HEK293 (cell line): Measurements from ENCODE around the gene EFNA2.

Source experiments
- GLIS1 ChIP-seq: fragments of 450-650 bp; formaldehyde crosslinking; IDR thresholded peaks from 2 replicates; pipeline ENCODE4 v1.5.1; 2016; ENCODE audit warnings: missing biosample characterization, missing genetic modification characterization
- GLIS2 ChIP-seq: fragments of 450-650 bp; formaldehyde crosslinking; IDR thresholded peaks from 2 replicates; pipeline ENCODE4 v1.5.1; 2016; ENCODE audit warnings: missing biosample characterization, missing genetic modification characterization
- KLF10 ChIP-seq: fragments of 450-650 bp; IDR thresholded peaks from 2 replicates; pipeline ENCODE4 v1.5.1; 2018; ENCODE audit warnings: missing biosample characterization, mild to moderate bottlenecking, missing genetic modification characterization
- KLF16 ChIP-seq: fragments of 450-650 bp; formaldehyde crosslinking; IDR thresholded peaks from 2 replicates; pipeline ENCODE4 v1.5.1; 2017; ENCODE audit warnings: missing biosample characterization, missing genetic modification characterization
- TCF7L2 ChIP-seq: IDR thresholded peaks from 2 replicates; pipeline ENCODE4 v1.6.1; 2011; ENCODE audit warnings: low read depth, mild to moderate bottlenecking, inconsistent platforms, low read length, moderate library complexity, borderline replicate concordance
- ZBTB17 ChIP-seq: fragments of 450-650 bp; formaldehyde crosslinking; IDR thresholded peaks from 2 replicates; pipeline ENCODE4 v1.5.1; 2016; ENCODE audit warnings: missing biosample characterization, missing genetic modification characterization
- ZBTB44 ChIP-seq: fragments of 450-650 bp; IDR thresholded peaks from 2 replicates; pipeline ENCODE4 v1.5.1; 2018; ENCODE audit warnings: missing biosample characterization, mild to moderate bottlenecking, missing genetic modification characterization
- ZNF175 ChIP-seq: fragments of 450-650 bp; formaldehyde crosslinking; IDR thresholded peaks from 2 replicates; pipeline ENCODE4 v1.5.1; 2016; ENCODE audit warnings: missing biosample characterization, missing genetic modification characterization
- ZNF184 ChIP-seq: fragments of 450-650 bp; IDR thresholded peaks from 2 replicates; pipeline ENCODE4 v1.5.1; 2018; ENCODE audit warnings: missing biosample characterization, mild to moderate bottlenecking, missing genetic modification characterization
- ZNF274 ChIP-seq, 2 experiments: fragments of 200-500 bp in 1 of 2; fragments of 450-650 bp in 1 of 2; sonication (Bioruptor generic) in 1 of 2; formaldehyde crosslinking in 1 of 2; IDR thresholded peaks; 2 replicates each; pipeline versions ENCODE4 v1.5.1 to v1.6.1; 2014 to 2016; ENCODE audit warnings: borderline replicate concordance in 1 of 2, inconsistent platforms in 1 of 2, low read length in 1 of 2, missing biosample characterization in 1 of 2, missing genetic modification characterization in 1 of 2
- ZNF449 ChIP-seq: fragments of 450-650 bp; formaldehyde crosslinking; IDR thresholded peaks from 2 replicates; pipeline ENCODE4 v1.5.1; 2017; ENCODE audit warnings: missing biosample characterization, mild to moderate bottlenecking, missing genetic modification characterization, moderate library complexity
- ZNF549 ChIP-seq: fragments of 450-650 bp; IDR thresholded peaks from 2 replicates; pipeline ENCODE4 v1.5.1; 2018; ENCODE audit warnings: missing biosample characterization, missing genetic modification characterization, mild to moderate bottlenecking, inconsistent platforms, moderate library complexity
- ZNF600 ChIP-seq: fragments of 450-650 bp; formaldehyde crosslinking; IDR thresholded peaks from 2 replicates; pipeline ENCODE4 v1.5.1; 2016; ENCODE audit warnings: missing biosample characterization, missing genetic modification characterization
- ZSCAN5A ChIP-seq: fragments of 450-650 bp; formaldehyde crosslinking; IDR thresholded peaks from 2 replicates; pipeline ENCODE4 v1.5.1; 2016; ENCODE audit warnings: missing biosample characterization, missing genetic modification characterization
- TF ChIP-seq, protein P1 (sequence below): fragments of 450-650 bp; formaldehyde crosslinking; IDR thresholded peaks from 2 replicates; pipeline ENCODE4 v1.5.1; 2016; ENCODE audit warnings: missing biosample characterization, missing genetic modification characterization
- TF ChIP-seq, protein P2 (sequence below): fragments of 450-650 bp; formaldehyde crosslinking; IDR thresholded peaks from 2 replicates; pipeline ENCODE4 v1.5.0; 2017; ENCODE audit warnings: missing biosample characterization, missing genetic modification characterization, borderline replicate concordance
- TF ChIP-seq, protein P3 (sequence below): fragments of 450-650 bp; formaldehyde crosslinking; IDR thresholded peaks from 2 replicates; pipeline ENCODE4 v1.5.1; 2016; ENCODE audit warnings: missing biosample characterization, missing genetic modification characterization
- TF ChIP-seq, protein P4 (sequence below): fragments of 450-650 bp; formaldehyde crosslinking; IDR thresholded peaks from 2 replicates; pipeline ENCODE4 v1.5.1; 2016; ENCODE audit warnings: missing biosample characterization, missing genetic modification characterization
- TF ChIP-seq, protein P5 (sequence below): fragments of 450-650 bp; formaldehyde crosslinking; IDR thresholded peaks from 2 replicates; pipeline ENCODE4 v1.5.1; 2016; ENCODE audit warnings: missing biosample characterization, missing genetic modification characterization
- TF ChIP-seq, protein P6 (sequence below): fragments of 450-650 bp; IDR thresholded peaks from 2 replicates; pipeline ENCODE4 v1.5.1; 2018; ENCODE audit warnings: missing biosample characterization, missing genetic modification characterization

Gene EFNA2

DNA sequence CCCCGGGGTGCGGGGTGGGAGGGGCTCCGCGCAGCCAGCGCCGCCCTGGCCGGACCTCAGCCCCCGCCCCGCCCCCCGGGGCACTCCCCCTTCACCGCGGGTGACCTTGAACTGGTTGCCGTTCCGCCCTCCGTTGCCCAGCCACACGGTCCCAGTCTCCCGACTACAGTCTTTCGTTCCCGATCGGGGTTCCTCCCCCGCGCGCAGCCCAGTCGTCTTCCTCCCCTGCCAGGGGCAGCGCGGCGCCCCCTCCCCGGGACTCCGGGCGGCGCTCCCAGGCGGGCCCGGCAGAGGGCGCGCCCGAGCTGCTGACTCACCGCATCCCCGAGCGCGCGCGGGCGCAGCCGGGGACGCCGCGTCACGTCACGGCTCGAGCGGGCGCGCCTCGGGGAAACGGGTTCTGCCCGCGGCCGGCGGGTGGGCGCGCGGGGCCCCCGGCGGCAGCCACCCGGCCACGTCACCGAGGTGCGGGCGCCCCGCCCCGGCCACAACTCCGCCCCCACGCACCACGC is 36.8 kb upstream of the EFNA2 start (continued):
- TF ChIP-seq ZNF449 (tag by site-specific recombination) (peak; percentile 52; the same call in 1 of the 2 replicates), ZNF274 (IDR thresholded peaks at IDR 0.05; ENCODE audit: low read length) (no peak), ZNF274 (tag by site-specific recombination; IDR thresholded peaks at IDR 0.05; ENCODE audit: borderline replicate concordance) (no peak), KLF10 (peak; percentile 94), ZNF600 (no peak), ZNF549 (tag by site-specific recombination) (no peak), TCF7L2 (no peak), GLIS2 (peak; percentile 76), ZNF184 (tag by site-specific recombination) (no peak), ZSCAN5A (tag by site-specific recombination) (no peak), ZNF175 (tag by site-specific recombination) (no peak), KLF16 (tag by site-specific recombination) (peak; percentile 90), GLIS1 (peak; percentile 6), ZBTB44 (tag by site-specific recombination) (no peak), ZBTB17 (tag by site-specific recombination) (no peak)
- TF ChIP-seq, protein P1, sequence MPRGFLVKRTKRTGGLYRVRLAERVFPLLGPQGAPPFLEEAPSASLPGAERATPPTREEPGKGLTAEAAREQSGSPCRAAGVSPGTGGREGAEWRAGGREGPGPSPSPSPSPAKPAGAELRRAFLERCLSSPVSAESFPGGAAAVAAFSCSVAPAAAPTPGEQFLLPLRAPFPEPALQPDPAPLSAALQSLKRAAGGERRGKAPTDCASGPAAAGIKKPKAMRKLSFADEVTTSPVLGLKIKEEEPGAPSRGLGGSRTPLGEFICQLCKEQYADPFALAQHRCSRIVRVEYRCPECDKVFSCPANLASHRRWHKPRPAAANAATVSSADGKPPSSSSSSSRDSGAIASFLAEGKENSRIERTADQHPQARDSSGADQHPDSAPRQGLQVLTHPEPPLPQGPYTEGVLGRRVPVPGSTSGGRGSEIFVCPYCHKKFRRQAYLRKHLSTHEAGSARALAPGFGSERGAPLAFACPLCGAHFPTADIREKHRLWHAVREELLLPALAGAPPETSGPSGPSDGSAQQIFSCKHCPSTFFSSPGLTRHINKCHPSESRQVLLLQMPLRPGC (tag by site-specific recombination): 0 out of 2 replicates have a peak, but pooled peaks have one; percentile 48
- TF ChIP-seq, protein P2, sequence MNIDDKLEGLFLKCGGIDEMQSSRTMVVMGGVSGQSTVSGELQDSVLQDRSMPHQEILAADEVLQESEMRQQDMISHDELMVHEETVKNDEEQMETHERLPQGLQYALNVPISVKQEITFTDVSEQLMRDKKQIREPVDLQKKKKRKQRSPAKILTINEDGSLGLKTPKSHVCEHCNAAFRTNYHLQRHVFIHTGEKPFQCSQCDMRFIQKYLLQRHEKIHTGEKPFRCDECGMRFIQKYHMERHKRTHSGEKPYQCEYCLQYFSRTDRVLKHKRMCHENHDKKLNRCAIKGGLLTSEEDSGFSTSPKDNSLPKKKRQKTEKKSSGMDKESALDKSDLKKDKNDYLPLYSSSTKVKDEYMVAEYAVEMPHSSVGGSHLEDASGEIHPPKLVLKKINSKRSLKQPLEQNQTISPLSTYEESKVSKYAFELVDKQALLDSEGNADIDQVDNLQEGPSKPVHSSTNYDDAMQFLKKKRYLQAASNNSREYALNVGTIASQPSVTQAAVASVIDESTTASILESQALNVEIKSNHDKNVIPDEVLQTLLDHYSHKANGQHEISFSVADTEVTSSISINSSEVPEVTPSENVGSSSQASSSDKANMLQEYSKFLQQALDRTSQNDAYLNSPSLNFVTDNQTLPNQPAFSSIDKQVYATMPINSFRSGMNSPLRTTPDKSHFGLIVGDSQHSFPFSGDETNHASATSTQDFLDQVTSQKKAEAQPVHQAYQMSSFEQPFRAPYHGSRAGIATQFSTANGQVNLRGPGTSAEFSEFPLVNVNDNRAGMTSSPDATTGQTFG: no peak
- TF ChIP-seq, protein P3, sequence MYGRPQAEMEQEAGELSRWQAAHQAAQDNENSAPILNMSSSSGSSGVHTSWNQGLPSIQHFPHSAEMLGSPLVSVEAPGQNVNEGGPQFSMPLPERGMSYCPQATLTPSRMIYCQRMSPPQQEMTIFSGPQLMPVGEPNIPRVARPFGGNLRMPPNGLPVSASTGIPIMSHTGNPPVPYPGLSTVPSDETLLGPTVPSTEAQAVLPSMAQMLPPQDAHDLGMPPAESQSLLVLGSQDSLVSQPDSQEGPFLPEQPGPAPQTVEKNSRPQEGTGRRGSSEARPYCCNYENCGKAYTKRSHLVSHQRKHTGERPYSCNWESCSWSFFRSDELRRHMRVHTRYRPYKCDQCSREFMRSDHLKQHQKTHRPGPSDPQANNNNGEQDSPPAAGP (tag by site-specific recombination): peak; percentile 4; the same call in 1 of the 2 replicates
- TF ChIP-seq, protein P4, sequence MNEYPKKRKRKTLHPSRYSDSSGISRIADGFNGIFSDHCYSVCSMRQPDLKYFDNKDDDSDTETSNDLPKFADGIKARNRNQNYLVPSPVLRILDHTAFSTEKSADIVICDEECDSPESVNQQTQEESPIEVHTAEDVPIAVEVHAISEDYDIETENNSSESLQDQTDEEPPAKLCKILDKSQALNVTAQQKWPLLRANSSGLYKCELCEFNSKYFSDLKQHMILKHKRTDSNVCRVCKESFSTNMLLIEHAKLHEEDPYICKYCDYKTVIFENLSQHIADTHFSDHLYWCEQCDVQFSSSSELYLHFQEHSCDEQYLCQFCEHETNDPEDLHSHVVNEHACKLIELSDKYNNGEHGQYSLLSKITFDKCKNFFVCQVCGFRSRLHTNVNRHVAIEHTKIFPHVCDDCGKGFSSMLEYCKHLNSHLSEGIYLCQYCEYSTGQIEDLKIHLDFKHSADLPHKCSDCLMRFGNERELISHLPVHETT (tag by site-specific recombination): 0 out of 2 replicates have a peak, but pooled peaks have one; percentile 18
- TF ChIP-seq, protein P5, sequence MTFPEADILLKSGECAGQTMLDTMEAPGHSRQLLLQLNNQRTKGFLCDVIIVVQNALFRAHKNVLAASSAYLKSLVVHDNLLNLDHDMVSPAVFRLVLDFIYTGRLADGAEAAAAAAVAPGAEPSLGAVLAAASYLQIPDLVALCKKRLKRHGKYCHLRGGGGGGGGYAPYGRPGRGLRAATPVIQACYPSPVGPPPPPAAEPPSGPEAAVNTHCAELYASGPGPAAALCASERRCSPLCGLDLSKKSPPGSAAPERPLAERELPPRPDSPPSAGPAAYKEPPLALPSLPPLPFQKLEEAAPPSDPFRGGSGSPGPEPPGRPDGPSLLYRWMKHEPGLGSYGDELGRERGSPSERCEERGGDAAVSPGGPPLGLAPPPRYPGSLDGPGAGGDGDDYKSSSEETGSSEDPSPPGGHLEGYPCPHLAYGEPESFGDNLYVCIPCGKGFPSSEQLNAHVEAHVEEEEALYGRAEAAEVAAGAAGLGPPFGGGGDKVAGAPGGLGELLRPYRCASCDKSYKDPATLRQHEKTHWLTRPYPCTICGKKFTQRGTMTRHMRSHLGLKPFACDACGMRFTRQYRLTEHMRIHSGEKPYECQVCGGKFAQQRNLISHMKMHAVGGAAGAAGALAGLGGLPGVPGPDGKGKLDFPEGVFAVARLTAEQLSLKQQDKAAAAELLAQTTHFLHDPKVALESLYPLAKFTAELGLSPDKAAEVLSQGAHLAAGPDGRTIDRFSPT (tag by site-specific recombination): peak; percentile 68
- TF ChIP-seq, protein P6, sequence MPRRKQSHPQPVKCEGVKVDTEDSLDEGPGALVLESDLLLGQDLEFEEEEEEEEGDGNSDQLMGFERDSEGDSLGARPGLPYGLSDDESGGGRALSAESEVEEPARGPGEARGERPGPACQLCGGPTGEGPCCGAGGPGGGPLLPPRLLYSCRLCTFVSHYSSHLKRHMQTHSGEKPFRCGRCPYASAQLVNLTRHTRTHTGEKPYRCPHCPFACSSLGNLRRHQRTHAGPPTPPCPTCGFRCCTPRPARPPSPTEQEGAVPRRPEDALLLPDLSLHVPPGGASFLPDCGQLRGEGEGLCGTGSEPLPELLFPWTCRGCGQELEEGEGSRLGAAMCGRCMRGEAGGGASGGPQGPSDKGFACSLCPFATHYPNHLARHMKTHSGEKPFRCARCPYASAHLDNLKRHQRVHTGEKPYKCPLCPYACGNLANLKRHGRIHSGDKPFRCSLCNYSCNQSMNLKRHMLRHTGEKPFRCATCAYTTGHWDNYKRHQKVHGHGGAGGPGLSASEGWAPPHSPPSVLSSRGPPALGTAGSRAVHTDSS (tag by site-specific recombination): peak; percentile 21; the same call in 1 of the 2 replicates
